TTC549 (cell line): ENCODE data around the gene ZBTB7B.

ENCODE experiments used
- FAIRE-seq: peaks from 2 replicates; lab custom pipeline; 2012; peaks lifted over from hg19 to GRCh38; lab: Jason Lieb, UNC

ZBTB7B gene

GRCh38 chr1:155061381-155062150 is 59.0 kb downstream of the ZBTB7B start:
- FAIRE-seq = peak; percentile 90

DNA sequence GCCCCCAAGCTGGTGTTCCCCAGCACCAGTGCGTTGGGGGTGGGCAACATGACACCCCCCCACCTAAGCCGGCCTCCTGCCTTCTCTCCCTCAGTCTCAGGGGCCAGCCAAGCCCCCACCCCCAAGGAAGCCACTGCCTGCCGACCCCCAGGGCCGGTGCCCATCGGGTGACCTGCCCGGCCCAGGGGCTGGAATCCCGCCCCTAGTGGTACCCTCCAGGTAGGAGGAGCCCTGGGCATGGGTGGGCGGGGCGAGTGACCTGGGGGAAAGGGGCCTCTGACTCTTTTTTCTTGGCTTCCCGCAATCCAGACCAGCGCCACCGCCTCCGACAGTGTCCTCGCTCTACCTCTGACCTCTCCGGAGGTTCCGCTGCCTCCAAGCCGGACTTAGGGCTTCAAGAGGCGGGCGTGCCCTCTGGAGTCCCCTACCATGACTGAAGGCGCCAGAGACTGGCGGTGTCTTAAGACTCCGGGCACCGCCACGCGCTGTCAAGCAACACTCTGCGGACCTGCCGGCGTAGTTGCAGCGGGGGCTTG is 59.6 kb downstream of the ZBTB7B start:
- FAIRE-seq = no peak

GRCh38 chr1:155062702-155063411 is 60.3 kb downstream of the ZBTB7B start:
- peak; percentile 45 for FAIRE-seq

DNA sequence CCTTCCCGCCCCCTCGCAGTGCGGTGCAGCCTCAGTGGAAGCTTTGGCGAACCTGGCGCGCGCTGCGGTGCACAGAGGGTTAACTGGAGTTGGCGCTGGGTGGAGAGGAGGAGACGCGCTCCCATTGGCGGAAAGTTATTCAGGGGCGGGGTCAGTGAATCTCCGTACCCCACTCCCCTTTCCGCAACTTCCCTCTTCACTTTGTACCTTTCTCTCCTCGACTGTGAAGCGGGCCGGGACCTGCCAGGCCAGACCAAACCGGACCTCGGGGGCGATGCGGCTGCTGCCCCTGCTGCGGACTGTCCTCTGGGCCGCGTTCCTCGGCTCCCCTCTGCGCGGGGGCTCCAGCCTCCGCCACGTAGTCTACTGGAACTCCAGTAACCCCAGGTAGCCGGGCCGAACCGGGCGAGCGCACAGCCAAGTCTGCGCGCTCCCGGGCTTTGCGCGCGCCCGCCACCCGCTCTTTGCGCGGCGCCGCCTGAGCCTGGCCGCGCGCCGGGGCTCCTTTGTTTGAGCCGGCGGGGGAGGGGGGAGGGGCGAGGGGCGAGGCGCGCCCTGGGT is 61.0 kb downstream of the ZBTB7B start, which contains the start of gene EFNA4:
Gene EFNA4, plus strand, starts transcription at position 191 of the 561 bp plus-strand sequence. Its CDS starts 84 bp downstream, at position 275.
- peak; percentile 96 for FAIRE-seq

DNA sequence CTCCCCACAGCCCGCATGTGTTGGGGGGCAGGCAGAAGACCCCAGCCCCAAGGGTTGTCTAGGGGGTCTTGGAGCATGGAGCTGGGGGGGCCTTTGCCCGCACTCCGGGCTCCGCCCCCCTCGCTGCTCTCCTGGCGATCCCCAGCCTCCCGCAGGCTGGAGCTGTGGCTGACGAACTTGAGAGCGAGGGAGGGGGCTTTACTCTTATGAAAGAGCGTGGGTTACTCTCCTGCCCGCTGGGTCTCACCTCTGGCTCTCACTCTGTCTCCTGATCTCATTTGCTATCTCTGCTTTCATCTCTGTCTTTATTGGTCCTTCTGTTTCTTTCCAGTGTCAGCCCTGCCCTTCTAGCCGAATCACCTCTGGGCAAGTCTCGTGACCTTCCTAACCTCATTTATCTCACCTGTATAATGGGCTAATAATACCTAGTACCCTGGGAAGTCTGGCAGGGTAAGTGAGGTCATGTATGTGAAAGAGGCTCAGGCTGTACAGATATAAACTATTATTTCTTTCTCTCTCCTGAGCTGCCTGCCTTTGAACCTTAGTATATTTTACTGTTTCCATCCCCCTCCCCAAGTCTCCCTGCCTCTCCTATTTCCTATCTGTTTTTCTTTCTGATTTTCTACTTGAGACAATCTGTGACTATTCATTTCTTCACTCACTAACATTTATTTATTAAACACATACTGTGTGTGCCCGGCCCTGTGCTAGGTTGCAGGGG is 61.7 kb downstream of the ZBTB7B start:
- FAIRE-seq = no peak

DNA sequence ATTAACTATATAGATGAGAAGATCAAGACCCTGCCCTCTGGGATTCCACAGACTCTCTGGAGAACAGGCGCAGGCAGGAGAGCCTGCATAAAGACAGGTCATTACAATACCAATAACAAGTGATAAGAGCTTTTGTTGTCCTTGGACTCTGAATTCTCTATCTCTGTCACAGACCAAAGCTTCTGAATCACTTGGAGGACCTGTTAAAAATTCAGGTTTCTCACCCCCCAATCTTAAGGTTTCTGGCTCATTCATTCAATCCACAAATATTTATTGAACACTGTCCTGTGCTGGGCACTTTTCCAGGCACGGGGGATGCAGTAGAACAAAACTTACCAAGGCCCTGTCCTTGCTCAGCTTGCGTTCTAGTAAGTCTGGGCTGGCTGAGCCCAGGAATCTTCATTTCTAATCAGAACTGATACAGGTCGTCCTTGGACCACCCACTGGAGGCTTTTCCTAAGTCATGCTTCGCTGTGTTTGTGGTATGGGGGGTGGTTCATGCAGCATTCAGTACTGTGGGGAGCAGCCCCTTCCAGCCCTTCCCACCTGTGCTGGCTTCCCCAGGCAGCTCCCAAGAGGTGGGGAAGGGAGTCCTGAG is 62.3 kb downstream of the ZBTB7B start:
- FAIRE-seq = no peak

- no peak for FAIRE-seq
Observed at GRCh38 chr1:155066777-155067176, 64.2 kb downstream of the ZBTB7B start.
